Retinal pigment epithelial cell (primary cell): ENCODE data around the gene CDH5.

Source experiments
- DNase-seq: peaks from one replicate; pipeline ENCODE4 v3.0.0-alpha.2; 2010; ENCODE audit warnings: low read depth
- H3K4me3 ChIP-seq: 2 replicates; pipeline ENCODE4 v1.5.1; 2011; ENCODE audit warnings: mild to moderate bottlenecking, low read length, control low read depth, moderate library complexity
- TF ChIP-seq, protein P1 (sequence below): conservative IDR thresholded peaks from 2 replicates; pipeline ENCODE4 v1.5.1; 2011; ENCODE audit warnings: low read depth, low read length, control low read depth, inconsistent platforms

CDH5 gene

GRCh38 chr16:66429290-66429962 lies 62.9 kb downstream of the CDH5 start:
- H3K4me3 ChIP-seq: no peak overlapping the region
- TF ChIP-seq, protein P1, sequence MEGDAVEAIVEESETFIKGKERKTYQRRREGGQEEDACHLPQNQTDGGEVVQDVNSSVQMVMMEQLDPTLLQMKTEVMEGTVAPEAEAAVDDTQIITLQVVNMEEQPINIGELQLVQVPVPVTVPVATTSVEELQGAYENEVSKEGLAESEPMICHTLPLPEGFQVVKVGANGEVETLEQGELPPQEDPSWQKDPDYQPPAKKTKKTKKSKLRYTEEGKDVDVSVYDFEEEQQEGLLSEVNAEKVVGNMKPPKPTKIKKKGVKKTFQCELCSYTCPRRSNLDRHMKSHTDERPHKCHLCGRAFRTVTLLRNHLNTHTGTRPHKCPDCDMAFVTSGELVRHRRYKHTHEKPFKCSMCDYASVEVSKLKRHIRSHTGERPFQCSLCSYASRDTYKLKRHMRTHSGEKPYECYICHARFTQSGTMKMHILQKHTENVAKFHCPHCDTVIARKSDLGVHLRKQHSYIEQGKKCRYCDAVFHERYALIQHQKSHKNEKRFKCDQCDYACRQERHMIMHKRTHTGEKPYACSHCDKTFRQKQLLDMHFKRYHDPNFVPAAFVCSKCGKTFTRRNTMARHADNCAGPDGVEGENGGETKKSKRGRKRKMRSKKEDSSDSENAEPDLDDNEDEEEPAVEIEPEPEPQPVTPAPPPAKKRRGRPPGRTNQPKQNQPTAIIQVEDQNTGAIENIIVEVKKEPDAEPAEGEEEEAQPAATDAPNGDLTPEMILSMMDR: peak; percentile 6
- no peak for DNase-seq

- no peak overlapping the region for H3K4me3 ChIP-seq
- TF ChIP-seq, protein P1: no peak
- DNase-seq: no peak
These were observed 63.7 kb downstream of the CDH5 start for GRCh38 chr16:66430214-66430613.

DNA sequence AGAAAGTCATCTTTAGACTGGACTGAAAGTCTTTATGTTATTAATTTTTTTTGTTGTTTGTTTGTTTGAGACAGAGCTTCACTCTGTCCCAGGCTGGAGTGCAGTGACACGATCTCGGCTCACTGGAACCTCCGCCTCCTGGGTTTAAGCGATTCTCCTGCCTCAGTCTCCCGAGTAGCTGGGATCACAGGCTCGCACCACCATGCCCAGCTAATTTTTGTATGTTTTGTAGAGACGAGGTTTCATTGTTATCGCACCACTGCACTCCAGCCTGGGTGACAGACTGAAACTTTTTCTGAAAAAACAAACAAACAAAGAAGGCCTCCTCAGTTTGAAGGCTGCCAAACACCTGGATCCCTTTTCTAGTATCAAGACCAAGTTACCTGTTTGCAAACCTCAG lies 65.3 kb downstream of the CDH5 start:
- no peak overlapping the region for H3K4me3 ChIP-seq
- TF ChIP-seq, protein P1: no peak

GRCh38 chr16:66432429-66432828 lies 65.9 kb downstream of the CDH5 start:
- DNase-seq: no peak
- no peak overlapping the region for H3K4me3 ChIP-seq
- TF ChIP-seq, protein P1: no peak

More for the DNA sequence above, 65.3 kb downstream of the CDH5 start:
- DNase-seq: no peak

GRCh38 chr16:66434619-66435430 lies 68.3 kb downstream of the CDH5 start:
- TF ChIP-seq, protein P1: no peak
- no peak overlapping the region for H3K4me3 ChIP-seq
- DNase-seq: no peak

- DNase-seq: no peak
- no peak overlapping the region for H3K4me3 ChIP-seq
- TF ChIP-seq, protein P1: no peak
These were observed 69.4 kb downstream of the CDH5 start for GRCh38 chr16:66435896-66436295.
